Endodermal cell (in vitro differentiated cells): Measurements from ENCODE around the gene HOXC9. TPM values are rescaled to one million over a fixed set of nuclear protein-coding genes. Genes with fewer than 3 reads are reported as not detected.

ENCODE experiments used
- DNase-seq: peaks from one replicate; pipeline ENCODE4 v3.0.0-alpha.2; 2017
- H3K27ac ChIP-seq: 2 replicates; pipeline ENCODE4 v1.5.1; 2013; ENCODE audit warnings: mild to moderate bottlenecking, low read depth, low read length, moderate library complexity
- H3K27me3 ChIP-seq: 2 replicates; pipeline ENCODE4 v1.6.1; 2013; ENCODE audit warnings: mild to moderate bottlenecking, low read length, moderate library complexity; ENCODE audit not compliant: insufficient read depth, control insufficient read depth, poor library complexity, severe bottlenecking
- H3K36me3 ChIP-seq: 2 replicates; pipeline ENCODE4 v1.7.0; 2013; ENCODE audit warnings: mild to moderate bottlenecking, low read length, moderate library complexity; ENCODE audit not compliant: control insufficient read depth, insufficient read depth
- H3K4me1 ChIP-seq: one replicate; pipeline ENCODE4 v1.7.0; 2013; ENCODE audit warnings: low read length; ENCODE audit not compliant: control insufficient read depth, insufficient read depth
- H3K4me3 ChIP-seq: 2 replicates; pipeline ENCODE4 v1.5.1; 2013; ENCODE audit warnings: mild to moderate bottlenecking, low read length, moderate library complexity
- H3K9ac ChIP-seq: 2 replicates; pipeline ENCODE4 v1.6.1; 2013; ENCODE audit warnings: mild to moderate bottlenecking, low read length, moderate library complexity; ENCODE audit not compliant: poor library complexity, severe bottlenecking; ENCODE audit errors: extremely low read depth
- H3K9me3 ChIP-seq: 2 replicates; pipeline ENCODE4 v1.6.1; 2013; ENCODE audit warnings: mild to moderate bottlenecking, low read length, moderate library complexity; ENCODE audit not compliant: control insufficient read depth
- H3K27ac Mint-ChIP-seq: 2 replicates; pipeline ENCODE4 v1.8.0; 2020; ENCODE audit warnings: mixed read lengths
- H3K27me3 Mint-ChIP-seq: 2 replicates; pipeline ENCODE4 v1.8.0; 2021; ENCODE audit warnings: mild to moderate bottlenecking, mixed read lengths; ENCODE audit not compliant: insufficient read depth
- H3K36me3 Mint-ChIP-seq: 2 replicates; pipeline ENCODE4 v1.8.0; 2020; ENCODE audit warnings: low read depth, mixed read lengths
- H3K4me1 Mint-ChIP-seq: 2 replicates; pipeline ENCODE4 v1.8.0; 2020; ENCODE audit warnings: mixed read lengths
- H3K4me3 Mint-ChIP-seq: 2 replicates; pipeline ENCODE4 v1.8.0; 2020; ENCODE audit warnings: mild to moderate bottlenecking, moderate library complexity, mixed read lengths
- H3K9me3 Mint-ChIP-seq: 2 replicates; pipeline ENCODE4 v1.8.0; 2020; ENCODE audit warnings: mild to moderate bottlenecking, mixed read lengths
- WGBS, 2 experiments: methylation state at CpG; one replicate each; pipeline versions ENCODE4 v1.1.5 to v1.1.7; 2013; ENCODE audit warnings: missing lambda C conversion rate in 2 of 2, mixed read lengths in 1 of 2; ENCODE audit not compliant: insufficient coverage in 1 of 2, insufficient read length in 1 of 2; 5-methylcytosine and 5-hydroxymethylcytosine counted together
- total RNA-seq, 2 donors: library from RNA; stranded (reverse); fragmentation: NEBNext Ultra II Directional in 1 of 2; extraction: Animal tissue kit (Norgen Biotek cat#: 25700) in 1 of 2; gene quantifications; 2 replicates in 1 of 2; 3 replicates in 1 of 2; pipeline ENCODE4 v1.2.1, GENCODE V29; 2021
- TF ChIP-seq, protein P1 (sequence below): fragments of 200-600 bp; sonication (generic); conservative IDR thresholded peaks from 2 replicates; pipeline ENCODE4 v1.5.0; 2021; ENCODE audit warnings: antibody characterized with exemption, mild to moderate bottlenecking

HOXC9 gene
- total RNA-seq, 2 donors from 2014 or later, result not detected

DNA sequence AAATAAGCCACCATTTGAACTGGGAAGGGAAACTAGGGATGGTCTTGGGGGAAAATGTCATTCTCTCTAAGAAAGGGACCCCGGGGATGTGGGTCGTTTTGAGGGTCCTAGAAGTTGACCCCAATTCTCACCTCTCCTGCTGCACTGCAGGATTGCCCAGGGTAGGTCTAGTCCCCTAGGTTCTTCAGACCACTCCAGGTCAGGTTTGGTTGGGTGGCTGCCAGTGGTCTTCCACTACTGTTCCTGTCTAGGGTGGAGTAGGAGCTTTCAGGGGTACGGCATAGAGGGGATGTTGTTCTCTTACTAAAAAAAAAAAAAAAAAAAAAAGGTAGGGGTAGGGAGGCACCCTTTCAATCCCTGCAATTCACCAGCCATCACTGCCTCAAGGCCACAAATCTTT, 16.1 kb downstream of the HOXC9 start:
- no peak overlapping the region for H3K27ac Mint-ChIP-seq
- TF ChIP-seq, protein P1, sequence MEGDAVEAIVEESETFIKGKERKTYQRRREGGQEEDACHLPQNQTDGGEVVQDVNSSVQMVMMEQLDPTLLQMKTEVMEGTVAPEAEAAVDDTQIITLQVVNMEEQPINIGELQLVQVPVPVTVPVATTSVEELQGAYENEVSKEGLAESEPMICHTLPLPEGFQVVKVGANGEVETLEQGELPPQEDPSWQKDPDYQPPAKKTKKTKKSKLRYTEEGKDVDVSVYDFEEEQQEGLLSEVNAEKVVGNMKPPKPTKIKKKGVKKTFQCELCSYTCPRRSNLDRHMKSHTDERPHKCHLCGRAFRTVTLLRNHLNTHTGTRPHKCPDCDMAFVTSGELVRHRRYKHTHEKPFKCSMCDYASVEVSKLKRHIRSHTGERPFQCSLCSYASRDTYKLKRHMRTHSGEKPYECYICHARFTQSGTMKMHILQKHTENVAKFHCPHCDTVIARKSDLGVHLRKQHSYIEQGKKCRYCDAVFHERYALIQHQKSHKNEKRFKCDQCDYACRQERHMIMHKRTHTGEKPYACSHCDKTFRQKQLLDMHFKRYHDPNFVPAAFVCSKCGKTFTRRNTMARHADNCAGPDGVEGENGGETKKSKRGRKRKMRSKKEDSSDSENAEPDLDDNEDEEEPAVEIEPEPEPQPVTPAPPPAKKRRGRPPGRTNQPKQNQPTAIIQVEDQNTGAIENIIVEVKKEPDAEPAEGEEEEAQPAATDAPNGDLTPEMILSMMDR, result no peak
- no peak for DNase-seq
- Histone ChIP-seq H3K4me3 (no peak overlapping the region), H3K36me3 (no peaks in the 10 kb centered on the region), H3K27ac (no peak overlapping the region), H3K9me3 (no peaks in the 10 kb centered on the region), H3K4me1 (no peaks in the 10 kb centered on the region), H3K27me3 (peaks cover 100% of the 10 kb centered on the region), H3K9ac (no peak overlapping the region)
- WGBS, 2 experiments, result 17 to 21% methylated on average over 1 to 2 of the region's 3 CpGs
- H3K9me3 Mint-ChIP-seq, result peaks cover 3% of the 10 kb centered on the region
- H3K4me1 Mint-ChIP-seq, result peaks cover 6% of the 10 kb centered on the region
- H3K4me3 Mint-ChIP-seq, result no peak overlapping the region
- peaks cover 99% of the 10 kb centered on the region for H3K27me3 Mint-ChIP-seq
- no peaks in the 10 kb centered on the region for H3K36me3 Mint-ChIP-seq

DNA sequence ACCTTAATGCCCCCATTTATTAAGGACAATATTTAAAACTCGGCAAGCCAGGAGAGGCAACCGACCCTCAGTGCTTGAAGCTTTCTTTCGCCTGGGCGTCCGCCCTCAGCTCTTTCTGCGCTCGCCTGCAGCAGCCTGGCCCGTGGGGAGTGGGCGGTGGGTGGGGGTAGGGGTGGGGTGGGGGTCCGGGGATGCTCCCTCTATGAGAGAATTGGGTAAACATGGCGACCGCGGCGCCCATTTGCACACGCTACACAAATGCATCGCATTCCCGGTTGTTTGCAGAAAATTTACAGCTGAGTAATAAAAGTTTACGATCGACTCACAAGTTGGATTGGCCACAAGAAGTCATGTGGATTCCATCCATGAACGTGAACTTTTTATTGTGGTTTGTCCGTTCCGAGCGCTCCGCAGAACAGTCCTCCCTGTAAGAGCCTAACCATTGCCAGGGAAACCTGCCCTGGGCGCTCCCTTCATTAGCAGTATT, 16.6 kb downstream of the HOXC9 start:
- no peaks in the 10 kb centered on the region for H3K36me3 ChIP-seq
- no peak overlapping the region for H3K27ac Mint-ChIP-seq
- DNase-seq, result peak; percentile 68
- no peaks in the 10 kb centered on the region for H3K9me3 ChIP-seq
- H3K4me1 Mint-ChIP-seq, result peaks cover 10% of the 10 kb centered on the region
- H3K27me3 Mint-ChIP-seq, result peaks cover 99% of the 10 kb centered on the region
- no peaks in the 10 kb centered on the region for H3K4me1 ChIP-seq
- H3K4me3 Mint-ChIP-seq, result no peak overlapping the region
- H3K9ac ChIP-seq, result no peak overlapping the region
- H3K4me3 ChIP-seq, result no peak overlapping the region
- WGBS, 2 experiments, result 7 to 8% methylated on average over 15 to 21 of the region's 25 CpGs
- TF ChIP-seq, protein P1, result no peak
- peaks cover 3% of the 10 kb centered on the region for H3K9me3 Mint-ChIP-seq
- no peaks in the 10 kb centered on the region for H3K36me3 Mint-ChIP-seq
- no peak overlapping the region for H3K27ac ChIP-seq
- H3K27me3 ChIP-seq, result peaks cover 100% of the 10 kb centered on the region

DNA sequence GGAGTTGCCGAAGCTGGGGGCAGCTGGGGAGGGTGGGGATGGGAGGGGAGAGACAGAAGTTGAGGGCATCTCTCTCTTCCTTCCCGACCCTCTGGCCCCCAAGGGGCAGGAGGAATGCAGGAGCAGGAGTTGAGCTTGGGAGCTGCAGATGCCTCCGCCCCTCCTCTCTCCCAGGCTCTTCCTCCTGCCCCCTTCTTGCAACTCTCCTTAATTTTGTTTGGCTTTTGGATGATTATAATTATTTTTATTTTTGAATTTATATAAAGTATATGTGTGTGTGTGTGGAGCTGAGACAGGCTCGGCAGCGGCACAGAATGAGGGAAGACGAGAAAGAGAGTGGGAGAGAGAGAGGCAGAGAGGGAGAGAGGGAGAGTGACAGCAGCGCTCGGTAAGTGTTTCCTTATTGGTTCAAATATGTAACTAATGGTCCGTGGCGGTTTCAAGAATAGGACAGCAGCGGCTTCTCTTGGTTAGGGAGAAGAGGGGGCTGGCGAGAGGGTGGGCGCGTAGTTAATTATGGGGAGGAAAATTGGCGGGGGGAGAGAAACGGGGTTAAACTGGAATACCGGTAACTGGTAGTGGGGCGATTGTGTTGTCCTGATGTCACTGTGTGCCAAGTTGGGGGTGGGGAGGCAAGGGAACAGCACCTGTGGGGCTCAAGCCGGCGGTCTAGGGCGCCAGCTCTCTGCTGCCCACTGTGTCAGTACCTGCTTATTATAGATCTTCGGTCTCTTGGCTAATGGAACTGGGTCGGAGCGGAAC, 17.2 kb downstream of the HOXC9 start:
- H3K9me3 Mint-ChIP-seq, result peaks cover 3% of the 10 kb centered on the region
- H3K36me3 Mint-ChIP-seq, result no peaks in the 10 kb centered on the region
- no peaks in the 10 kb centered on the region for H3K9me3 ChIP-seq
- peaks cover 99% of the 10 kb centered on the region for H3K27me3 Mint-ChIP-seq
- no peaks in the 10 kb centered on the region for H3K36me3 ChIP-seq
- H3K27ac Mint-ChIP-seq, result no peak overlapping the region
- peaks cover 100% of the 10 kb centered on the region for H3K27me3 ChIP-seq
- no peak overlapping the region for H3K27ac ChIP-seq
- WGBS, 2 experiments, result 5 to 9% methylated on average over 11 to 21 of the region's 24 CpGs
- H3K4me1 ChIP-seq, result no peaks in the 10 kb centered on the region
- DNase-seq, result peak; percentile 76
- peaks cover 13% of the 10 kb centered on the region for H3K4me1 Mint-ChIP-seq
- TF ChIP-seq, protein P1, result peak; percentile 16
- H3K4me3 ChIP-seq, result peak overlapping the region; percentile 56
- H3K9ac ChIP-seq, result no peak overlapping the region
- H3K4me3 Mint-ChIP-seq, result peak overlapping the region; percentile 47
